Epithelial cell of proximal tubule (primary cell): ENCODE measurements around the gene SKAP1. TPM values are rescaled to one million over a fixed set of nuclear protein-coding genes. Genes with fewer than 3 reads are reported as not detected.
"Not testable (repeated sequence)": the region's sequence is repeated elsewhere in the genome, so short reads cannot be mapped to it uniquely, and the experiment has no call there.

Source experiments
- DNase-seq: peaks from one replicate; pipeline ENCODE4 v3.0.0-alpha.2; 2011; ENCODE audit warnings: low read depth
- H3K4me3 ChIP-seq: 2 replicates; pipeline ENCODE4 v1.5.1; 2011; ENCODE audit warnings: low read depth, mild to moderate bottlenecking, low read length
- total RNA-seq: library from RNA; depleted of rRNA; stranded (reverse); fragments of >200 nt; gene quantifications from 2 replicates; pipeline ENCODE4 v1.2.3, GENCODE V29; 2015
- TF ChIP-seq, protein P1 (sequence below): conservative IDR thresholded peaks from 2 replicates; pipeline ENCODE4 v1.5.1; 2012; ENCODE audit warnings: low read depth, mild to moderate bottlenecking, low read length

The SKAP1 gene
- total RNA-seq, 1 donor from 2014 or later: 11.4 TPM

DNA sequence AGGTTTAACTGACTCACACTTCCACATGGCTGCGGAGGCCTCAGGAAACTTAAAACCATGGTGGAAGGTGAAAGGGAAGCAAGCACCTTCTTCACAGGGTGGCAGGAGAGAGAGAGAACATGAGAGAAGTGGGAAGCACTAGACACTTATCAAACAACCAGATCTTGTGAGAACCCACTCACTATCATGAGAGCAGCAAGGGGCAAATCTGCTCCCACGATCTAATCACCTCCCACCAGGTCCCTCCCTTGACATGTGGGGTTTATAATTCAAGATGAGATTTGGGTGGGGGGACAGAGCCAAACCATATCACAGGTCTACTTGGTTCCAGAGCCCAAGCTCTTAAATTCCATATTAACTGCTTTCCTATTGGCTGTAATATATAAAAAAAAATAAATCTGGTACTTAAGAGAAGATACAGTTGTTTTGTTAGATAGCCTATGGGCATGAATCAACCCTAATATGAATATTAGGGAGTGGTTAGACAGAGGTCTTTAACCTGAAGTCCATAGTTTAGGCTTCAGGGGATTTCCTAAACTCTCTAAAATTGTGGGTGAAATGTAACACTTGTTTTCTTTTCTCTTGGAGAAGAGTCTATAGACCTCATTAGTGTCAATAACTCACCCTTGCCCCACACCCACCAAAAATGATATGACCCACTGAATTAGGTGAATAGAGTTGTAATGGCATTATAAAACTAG, 56.7 kb downstream of the SKAP1 start:
- TF ChIP-seq, protein P1, sequence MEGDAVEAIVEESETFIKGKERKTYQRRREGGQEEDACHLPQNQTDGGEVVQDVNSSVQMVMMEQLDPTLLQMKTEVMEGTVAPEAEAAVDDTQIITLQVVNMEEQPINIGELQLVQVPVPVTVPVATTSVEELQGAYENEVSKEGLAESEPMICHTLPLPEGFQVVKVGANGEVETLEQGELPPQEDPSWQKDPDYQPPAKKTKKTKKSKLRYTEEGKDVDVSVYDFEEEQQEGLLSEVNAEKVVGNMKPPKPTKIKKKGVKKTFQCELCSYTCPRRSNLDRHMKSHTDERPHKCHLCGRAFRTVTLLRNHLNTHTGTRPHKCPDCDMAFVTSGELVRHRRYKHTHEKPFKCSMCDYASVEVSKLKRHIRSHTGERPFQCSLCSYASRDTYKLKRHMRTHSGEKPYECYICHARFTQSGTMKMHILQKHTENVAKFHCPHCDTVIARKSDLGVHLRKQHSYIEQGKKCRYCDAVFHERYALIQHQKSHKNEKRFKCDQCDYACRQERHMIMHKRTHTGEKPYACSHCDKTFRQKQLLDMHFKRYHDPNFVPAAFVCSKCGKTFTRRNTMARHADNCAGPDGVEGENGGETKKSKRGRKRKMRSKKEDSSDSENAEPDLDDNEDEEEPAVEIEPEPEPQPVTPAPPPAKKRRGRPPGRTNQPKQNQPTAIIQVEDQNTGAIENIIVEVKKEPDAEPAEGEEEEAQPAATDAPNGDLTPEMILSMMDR: no peak
- DNase-seq: no peak
- no peak overlapping the region for H3K4me3 ChIP-seq

DNA sequence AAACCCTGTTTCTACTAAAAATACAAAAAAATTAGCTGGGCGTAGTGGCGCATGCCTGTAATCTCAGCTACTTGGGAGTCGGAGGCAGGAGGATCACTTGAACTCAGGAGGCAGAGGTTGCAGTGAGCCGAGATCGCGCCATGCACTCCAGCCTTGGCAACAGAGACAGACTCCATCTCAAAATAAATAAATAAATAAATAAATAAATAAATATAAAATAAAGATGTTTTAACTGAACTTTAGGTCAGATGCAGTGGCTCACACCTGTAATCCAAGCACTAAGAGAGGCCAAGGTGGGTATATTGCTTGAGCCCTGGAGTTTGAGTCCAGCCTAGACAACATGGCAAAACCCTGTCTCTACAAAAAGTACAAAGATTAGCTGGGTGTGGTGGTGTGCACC, 61.0 kb downstream of the SKAP1 start:
- not testable (repeated sequence) for H3K4me3 ChIP-seq, DNase-seq

DNA sequence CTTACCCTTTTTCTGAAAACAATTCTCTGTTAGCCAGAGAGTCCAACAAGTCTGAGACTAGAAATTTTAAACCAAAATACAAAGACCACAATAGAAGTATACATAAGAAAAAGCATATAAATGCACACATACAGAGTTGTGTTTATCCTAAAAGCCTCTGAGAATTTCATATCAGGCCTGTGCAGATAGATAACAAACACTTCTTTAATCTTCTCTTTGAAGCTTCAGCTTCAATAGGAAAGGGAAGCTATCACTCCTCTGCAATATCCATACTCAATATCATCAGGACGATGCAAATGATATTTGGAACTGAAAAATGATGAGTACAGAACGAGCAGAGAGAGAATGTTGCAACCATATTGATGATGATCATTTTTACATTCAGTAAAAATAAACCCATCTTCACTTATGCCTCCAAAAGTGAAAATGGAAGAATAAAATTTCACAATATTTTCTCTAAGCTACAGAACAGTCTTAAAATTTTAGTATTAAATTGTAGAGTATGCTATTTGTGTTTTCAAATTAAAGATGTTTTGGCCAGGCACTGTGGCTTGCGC, 61.6 kb downstream of the SKAP1 start:
- DNase-seq: no peak
- TF ChIP-seq, protein P1: no peak
- H3K4me3 ChIP-seq: no peak overlapping the region

DNA sequence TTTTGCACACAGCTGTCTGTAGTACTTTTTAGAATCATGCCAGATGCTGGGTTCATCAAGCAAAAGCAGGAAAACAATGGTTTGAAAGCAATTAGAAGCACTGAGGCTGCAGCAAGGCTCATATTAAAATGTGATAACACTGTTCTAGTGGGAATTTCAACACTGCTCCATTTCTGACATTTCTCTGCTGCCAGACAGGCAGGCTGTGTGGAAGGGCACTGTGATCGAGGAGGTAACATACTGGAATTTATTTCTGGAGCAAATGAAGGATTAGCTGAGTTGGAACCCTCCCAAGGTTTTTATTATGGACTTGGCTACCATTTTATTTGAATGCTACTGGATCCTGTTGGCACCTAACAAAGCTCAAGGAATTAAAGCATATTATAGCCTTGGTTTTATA, 66.9 kb downstream of the SKAP1 start:
- TF ChIP-seq, protein P1: no peak
- H3K4me3 ChIP-seq: no peak overlapping the region
- no peak for DNase-seq

DNA sequence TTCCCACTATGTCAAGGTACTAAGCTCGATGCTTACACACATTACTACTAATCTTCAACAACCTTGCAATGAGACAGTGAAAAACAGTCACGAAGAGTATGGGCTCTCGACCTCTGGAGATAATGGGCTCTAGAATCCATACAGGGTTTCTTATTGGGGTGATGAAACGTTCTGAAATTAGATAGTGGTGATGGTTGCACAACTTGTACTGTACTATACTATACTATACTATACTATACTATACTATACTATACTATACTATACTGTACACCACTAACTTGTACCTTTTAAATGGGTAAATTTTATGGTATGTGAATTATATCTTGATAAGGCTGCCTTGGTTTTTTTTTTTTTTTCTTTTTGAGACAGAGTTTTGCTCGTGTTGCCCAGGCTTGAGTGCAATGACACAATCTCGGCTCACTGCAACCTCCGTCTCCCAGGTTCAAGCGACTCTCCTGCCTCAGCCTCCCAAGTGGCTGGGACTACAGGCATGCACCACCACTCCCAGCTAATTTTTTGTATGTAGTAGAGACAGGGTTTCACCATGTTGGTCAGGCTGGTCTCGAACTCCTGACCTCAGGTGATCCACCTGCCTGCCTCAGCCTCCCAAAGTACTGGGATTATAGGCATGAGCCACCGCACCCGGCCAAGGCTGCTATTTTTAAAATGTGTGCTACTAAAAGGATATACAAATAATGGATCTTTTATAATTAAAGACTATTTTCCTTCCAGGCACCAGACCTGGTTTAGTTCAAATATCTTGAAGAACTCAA, 69.0 kb downstream of the SKAP1 start:
- DNase-seq, H3K4me3 ChIP-seq: not testable (repeated sequence)

DNA sequence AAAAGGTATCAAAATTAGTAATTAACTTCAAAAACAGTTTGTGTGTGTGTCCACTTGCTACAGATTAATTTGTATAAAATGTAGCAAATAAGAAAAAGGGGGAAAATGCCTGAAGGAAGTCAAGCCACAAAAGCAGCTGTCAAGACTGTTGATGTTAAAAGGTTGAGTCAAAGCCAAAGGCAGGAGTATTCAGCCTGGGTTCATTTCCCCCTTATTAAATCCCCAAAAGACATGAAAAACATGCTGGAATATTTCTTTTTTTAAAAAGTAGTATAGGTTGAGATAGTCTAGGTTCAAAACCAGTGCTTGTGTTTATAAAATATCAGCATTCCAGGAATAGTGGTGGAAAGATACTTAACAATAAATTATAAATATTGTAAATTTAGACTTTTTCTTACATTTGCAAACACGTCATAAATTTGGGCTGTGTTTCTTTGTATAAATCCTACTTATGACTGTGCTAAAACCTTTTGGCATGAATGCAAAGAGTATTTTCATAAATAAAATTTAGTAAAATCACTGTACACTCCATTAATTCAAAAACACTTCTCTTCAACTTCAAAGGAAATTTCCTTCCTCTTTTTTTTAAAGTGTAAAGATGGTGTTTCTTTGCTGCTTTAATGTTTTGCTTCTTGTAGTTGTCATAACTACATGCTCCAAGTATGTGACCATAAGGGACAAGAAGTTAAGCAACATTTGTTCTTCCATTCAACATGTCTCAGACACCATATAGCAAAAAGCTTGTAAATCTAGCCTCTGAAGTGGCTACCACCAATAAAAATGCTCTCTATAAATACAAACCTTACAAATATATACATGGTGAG, 72.0 kb downstream of the SKAP1 start:
- TF ChIP-seq, protein P1: no peak
- no peak for DNase-seq

DNA sequence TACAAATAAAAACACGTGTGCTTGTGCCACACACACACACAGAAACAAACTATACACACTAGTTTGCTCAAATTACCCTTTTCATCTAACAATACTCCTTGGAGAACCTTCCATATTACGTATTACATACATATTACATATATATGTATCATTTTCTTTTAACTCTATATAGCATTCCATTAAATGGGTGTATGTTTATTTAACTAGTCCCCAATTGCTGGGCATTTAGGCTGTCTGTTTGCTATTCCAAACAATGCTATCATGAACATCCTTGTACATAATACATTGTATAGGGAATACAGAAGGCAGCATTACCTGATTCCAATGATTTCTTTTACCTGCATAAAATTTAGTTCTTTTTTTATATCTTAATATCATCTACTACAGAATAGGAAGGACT, 73.1 kb downstream of the SKAP1 start:
- DNase-seq: no peak
- H3K4me3 ChIP-seq: no peak overlapping the region
- TF ChIP-seq, protein P1: no peak

More for the DNA sequence above, 72.0 kb downstream of the SKAP1 start:
- H3K4me3 ChIP-seq: no peak overlapping the region
